Thyroid gland (tissue), 4 donors: ENCODE results near the gene TRAK2. TPM values are rescaled to one million over a fixed set of nuclear protein-coding genes. Genes with fewer than 3 reads are reported as not detected.
"Not testable (repeated sequence)": the region's sequence is repeated elsewhere in the genome, so short reads cannot be mapped to it uniquely, and the experiment has no call there.

ENCODE experiments used
- DNase-seq, 2 donors: peaks; one replicate each; pipeline ENCODE4 v3.0.0-alpha.2; 2019
- H3K27ac ChIP-seq, 3 donors: fragments of 200-600 bp; sonication (generic); 1 replicate in 2 of 3; 2 replicates in 1 of 3; pipeline ENCODE4 v1.5.1; 2016 to 2019; ENCODE audit warnings: mild to moderate bottlenecking in 1 of 3, moderate library complexity in 1 of 3
- H3K27me3 ChIP-seq: fragments of 200-600 bp; sonication (generic); one replicate; pipeline ENCODE4 v1.5.1; 2019
- H3K36me3 ChIP-seq, 2 donors: fragments of 200-600 bp; sonication (generic); one replicate each; pipeline ENCODE4 v1.5.1; 2016 to 2019
- H3K4me1 ChIP-seq, 2 donors: fragments of 200-600 bp; sonication (generic); one replicate each; pipeline ENCODE4 v1.5.1; 2017 to 2019
- H3K4me3 ChIP-seq, 3 donors: fragments of 200-600 bp; sonication (generic); replicated peaks in 1 of 3; 1 replicate in 2 of 3; 2 replicates in 1 of 3; pipeline ENCODE4 v1.5.1; 2016; ENCODE audit warnings: mild to moderate bottlenecking in 1 of 3
- H3K9me3 ChIP-seq: fragments of 200-600 bp; sonication (generic); one replicate; pipeline ENCODE4 v1.5.1; 2017
- POLR2A ChIP-seq, 2 donors: fragments of 450-650 bp; IDR thresholded peaks; one replicate each; pipeline ENCODE4 v1.6.1; 2017; ENCODE audit warnings: antibody characterized with exemption in 2 of 2, mild to moderate bottlenecking in 2 of 2, moderate library complexity in 1 of 2
- WGBS, 2 donors: methylation state at CpG; one replicate each; pipeline ENCODE4 v1.1.5; 2017; 5-methylcytosine and 5-hydroxymethylcytosine counted together
- intact Hi-C: fragments of 100-400 bp; cut with DNase I; formaldehyde crosslinking; loops from one replicate; pipeline ENCODE4 v1.15.1; 2023
- total RNA-seq, 4 donors: library from RNA; depleted of rRNA; stranded (reverse); fragments of >200 nt; gene quantifications; one replicate each; pipeline ENCODE4 v1.2.3, GENCODE V29; 2016
- TF ChIP-seq, protein P1 (sequence below), 6 experiments: fragments of 200-600 bp in 3 of 6; fragments of 450-650 bp in 3 of 6; sonication (generic) in 3 of 6; IDR thresholded peaks; one replicate each; pipeline ENCODE4 v1.5.1; 2016 to 2019; ENCODE audit warnings: antibody characterized with exemption in 6 of 6, mild to moderate bottlenecking in 2 of 6, inconsistent platforms in 1 of 6, moderate library complexity in 1 of 6

Gene TRAK2
- 10 to 100 TPM; 71.7 to 89.6 (median 79.7) TPM for total RNA-seq

- intact Hi-C loops, result loop anchor here (10.0 kb wide), 2 partner anchors 57 to 217 kb away; no protein-coding TSS in a partner anchor
- peak; percentile 65 to 92 for TF ChIP-seq POLR2A (IDR thresholded peaks at IDR 0.05)
- TF ChIP-seq, protein P1, sequence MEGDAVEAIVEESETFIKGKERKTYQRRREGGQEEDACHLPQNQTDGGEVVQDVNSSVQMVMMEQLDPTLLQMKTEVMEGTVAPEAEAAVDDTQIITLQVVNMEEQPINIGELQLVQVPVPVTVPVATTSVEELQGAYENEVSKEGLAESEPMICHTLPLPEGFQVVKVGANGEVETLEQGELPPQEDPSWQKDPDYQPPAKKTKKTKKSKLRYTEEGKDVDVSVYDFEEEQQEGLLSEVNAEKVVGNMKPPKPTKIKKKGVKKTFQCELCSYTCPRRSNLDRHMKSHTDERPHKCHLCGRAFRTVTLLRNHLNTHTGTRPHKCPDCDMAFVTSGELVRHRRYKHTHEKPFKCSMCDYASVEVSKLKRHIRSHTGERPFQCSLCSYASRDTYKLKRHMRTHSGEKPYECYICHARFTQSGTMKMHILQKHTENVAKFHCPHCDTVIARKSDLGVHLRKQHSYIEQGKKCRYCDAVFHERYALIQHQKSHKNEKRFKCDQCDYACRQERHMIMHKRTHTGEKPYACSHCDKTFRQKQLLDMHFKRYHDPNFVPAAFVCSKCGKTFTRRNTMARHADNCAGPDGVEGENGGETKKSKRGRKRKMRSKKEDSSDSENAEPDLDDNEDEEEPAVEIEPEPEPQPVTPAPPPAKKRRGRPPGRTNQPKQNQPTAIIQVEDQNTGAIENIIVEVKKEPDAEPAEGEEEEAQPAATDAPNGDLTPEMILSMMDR (IDR thresholded peaks at IDR 0.05), result peak in 4 of 6 experiments; percentile 28 to 48 (median 36)
These were observed at the start of gene TRAK2, which contains the start of gene STRADB for GRCh38 chr2:201451292-201452057. TRAK2 (minus strand) TSS chr2:201451458; CDS start chr2:201420507, 30,951 bp downstream. STRADB (plus strand) TSS chr2:201451740; CDS start chr2:201454841, 3,101 bp downstream.

GRCh38 chr2:201500534-201500933 is 49.3 kb upstream of the TRAK2 start:
- no peaks in the 10 kb centered on the region for H3K27me3 ChIP-seq
- 71 to 74% methylated on average over 3 of the region's 3 CpGs for WGBS, 2 donors
- DNase-seq, result no peak
- no peak overlapping the region for H3K4me3 ChIP-seq
- no peaks in the 10 kb centered on the region for H3K36me3 ChIP-seq
- no peaks in the 10 kb centered on the region for H3K4me1 ChIP-seq
- no peaks in the 10 kb centered on the region for H3K9me3 ChIP-seq
- H3K27ac ChIP-seq, result no peak overlapping the region
- TF ChIP-seq, protein P1 (IDR thresholded peaks at IDR 0.05), result no peak
- TF ChIP-seq POLR2A (IDR thresholded peaks at IDR 0.05), result no peak
- intact Hi-C loops, result no loop called here

More at GRCh38 chr2:201451292-201452057, at the start of gene TRAK2, which contains the start of gene STRADB:
- 0% methylated on average over 5 to 43 of the region's 78 CpGs for WGBS, 2 donors
- Histone ChIP-seq H3K4me1 (peaks cover 26 to 37% of the 10 kb centered on the region in 2 donors), H3K27me3 (no peaks in the 10 kb centered on the region), H3K36me3 (no peaks in the 10 kb centered on the region), H3K4me3 (peak within 1 kb of the TSS; percentile 85 to 93 (median 88)), H3K9me3 (no peaks in the 10 kb centered on the region), H3K27ac (peak within 1 kb of the TSS; percentile 75 to 93 (median 90))
- peak; percentile 94 to 95 for DNase-seq

GRCh38 chr2:201496785-201497184 is 45.5 kb upstream of the TRAK2 start:
- intact Hi-C loops, result no loop called here
- no peak for TF ChIP-seq POLR2A (IDR thresholded peaks at IDR 0.05)
- TF ChIP-seq, protein P1 (IDR thresholded peaks at IDR 0.05), result no peak
- H3K27me3 ChIP-seq, result no peaks in the 10 kb centered on the region
- no peak for DNase-seq
- H3K36me3 ChIP-seq, result no peaks in the 10 kb centered on the region
- WGBS, 2 donors, result 74 to 76% methylated on average over 1 of the region's 1 CpG
- no peak overlapping the region for H3K27ac ChIP-seq
- no peak overlapping the region for H3K4me3 ChIP-seq
- no peaks in the 10 kb centered on the region for H3K4me1 ChIP-seq
- H3K9me3 ChIP-seq, result no peaks in the 10 kb centered on the region

GRCh38 chr2:201490291-201490690 is 39.0 kb upstream of the TRAK2 start:
- intact Hi-C loops, result no loop called here
- DNase-seq, result no peak
- TF ChIP-seq, protein P1 (IDR thresholded peaks at IDR 0.05), result no peak
- no peak for TF ChIP-seq POLR2A (IDR thresholded peaks at IDR 0.05)
- no peaks in the 10 kb centered on the region for H3K36me3 ChIP-seq
- no peaks in the 10 kb centered on the region for H3K9me3 ChIP-seq
- H3K4me1 ChIP-seq, result peaks cover 0 to 3% of the 10 kb centered on the region in 2 donors
- H3K27me3 ChIP-seq, result no peaks in the 10 kb centered on the region
- WGBS, 2 donors, result 93 to 96% methylated on average over 4 of the region's 4 CpGs
- no peak overlapping the region for H3K4me3 ChIP-seq
- H3K27ac ChIP-seq, result no peak overlapping the region

DNA sequence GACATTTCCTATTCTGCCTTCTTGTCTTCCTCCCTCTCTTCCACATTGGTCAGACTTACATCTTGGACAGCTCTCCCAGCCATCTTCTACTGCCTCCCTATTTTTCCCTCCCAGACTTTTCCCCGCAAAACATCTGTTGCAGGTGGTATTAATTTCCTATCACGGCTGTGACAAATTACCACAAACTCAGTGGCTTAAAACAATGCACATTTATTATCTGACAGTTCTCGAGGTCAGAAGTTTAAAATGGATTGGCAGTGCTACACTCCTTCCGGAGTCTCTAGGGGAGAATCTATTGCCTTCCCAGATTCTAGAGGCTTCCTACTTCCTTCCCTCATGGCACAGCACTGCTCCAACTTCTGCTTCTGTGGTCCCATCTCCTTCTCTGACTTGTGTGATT is 33.5 kb upstream of the TRAK2 start:
- TF ChIP-seq, protein P1 (IDR thresholded peaks at IDR 0.05), result no peak
- no peak for TF ChIP-seq POLR2A (IDR thresholded peaks at IDR 0.05)
- no peak for DNase-seq
- 63 to 81% methylated on average over 4 of the region's 4 CpGs for WGBS, 2 donors

GRCh38 chr2:201483758-201484157 is 32.5 kb upstream of the TRAK2 start:
- DNase-seq, H3K9me3 ChIP-seq, H3K27ac ChIP-seq, H3K4me1 ChIP-seq, H3K27me3 ChIP-seq, H3K4me3 ChIP-seq, intact Hi-C loops, H3K36me3 ChIP-seq: not testable (repeated sequence)
- WGBS, 2 donors, result 87% methylated on average over 4 of the region's 4 CpGs

More for the DNA sequence above, 33.5 kb upstream of the TRAK2 start:
- no peaks in the 10 kb centered on the region for H3K9me3 ChIP-seq
- peak overlapping the region in 2 of 3 donors; percentile 33 to 42 for H3K27ac ChIP-seq
- H3K4me1 ChIP-seq, result peaks cover 5 to 9% of the 10 kb centered on the region in 2 donors
- intact Hi-C loops, result no loop called here
- no peaks in the 10 kb centered on the region for H3K36me3 ChIP-seq
- H3K27me3 ChIP-seq, result no peaks in the 10 kb centered on the region
- no peak overlapping the region for H3K4me3 ChIP-seq
